Measurements from ENCODE around the gene TMEM88.

The TMEM88 gene

GRCh38 chr17:7887482-7888183 lies 32.8 kb downstream of the TMEM88 start:
- peak; percentile 93 for DNase-seq

DNA sequence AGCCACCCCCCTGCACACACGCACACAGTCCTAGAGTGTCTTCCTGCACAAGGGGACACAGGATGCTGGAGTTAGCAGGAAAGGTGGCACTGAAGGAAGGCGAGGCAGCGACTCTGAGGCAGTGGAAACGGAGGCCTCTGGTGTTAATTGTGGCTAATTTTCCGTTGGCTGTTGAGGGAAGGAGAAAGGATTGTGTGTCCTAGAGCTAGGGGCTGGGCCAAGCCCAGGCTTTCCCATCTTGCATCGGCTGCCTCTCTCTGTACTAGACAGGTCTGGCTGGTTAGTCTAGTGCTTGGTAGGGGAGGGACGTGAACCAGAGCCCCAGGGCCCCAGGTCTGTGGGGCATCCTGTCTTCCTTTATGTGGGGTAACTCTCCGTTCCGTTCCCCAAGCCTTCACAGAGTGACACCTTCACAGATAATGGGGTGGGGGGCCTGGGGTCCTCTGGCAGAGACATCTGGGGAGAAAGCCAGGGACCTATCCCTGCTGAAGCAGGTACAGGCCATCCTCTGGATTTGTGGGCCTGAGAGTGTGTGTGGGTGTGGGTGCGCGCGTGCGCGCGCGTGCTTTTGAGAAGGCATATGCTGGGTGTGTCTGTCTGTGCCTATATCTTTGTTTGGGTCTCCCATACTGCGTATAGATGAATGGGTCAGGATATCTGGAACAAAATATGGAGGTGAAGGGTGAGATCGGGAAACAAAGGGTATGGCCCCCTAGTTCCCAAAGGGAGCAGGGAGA lies 33.5 kb downstream of the TMEM88 start, which contains the start of gene CHD3:
CHD3 (plus strand) TSS at position 606 of the 737 bp plus-strand sequence. CDS start 212 bp downstream, outside the sequence.
- no peak for DNase-seq

DNA sequence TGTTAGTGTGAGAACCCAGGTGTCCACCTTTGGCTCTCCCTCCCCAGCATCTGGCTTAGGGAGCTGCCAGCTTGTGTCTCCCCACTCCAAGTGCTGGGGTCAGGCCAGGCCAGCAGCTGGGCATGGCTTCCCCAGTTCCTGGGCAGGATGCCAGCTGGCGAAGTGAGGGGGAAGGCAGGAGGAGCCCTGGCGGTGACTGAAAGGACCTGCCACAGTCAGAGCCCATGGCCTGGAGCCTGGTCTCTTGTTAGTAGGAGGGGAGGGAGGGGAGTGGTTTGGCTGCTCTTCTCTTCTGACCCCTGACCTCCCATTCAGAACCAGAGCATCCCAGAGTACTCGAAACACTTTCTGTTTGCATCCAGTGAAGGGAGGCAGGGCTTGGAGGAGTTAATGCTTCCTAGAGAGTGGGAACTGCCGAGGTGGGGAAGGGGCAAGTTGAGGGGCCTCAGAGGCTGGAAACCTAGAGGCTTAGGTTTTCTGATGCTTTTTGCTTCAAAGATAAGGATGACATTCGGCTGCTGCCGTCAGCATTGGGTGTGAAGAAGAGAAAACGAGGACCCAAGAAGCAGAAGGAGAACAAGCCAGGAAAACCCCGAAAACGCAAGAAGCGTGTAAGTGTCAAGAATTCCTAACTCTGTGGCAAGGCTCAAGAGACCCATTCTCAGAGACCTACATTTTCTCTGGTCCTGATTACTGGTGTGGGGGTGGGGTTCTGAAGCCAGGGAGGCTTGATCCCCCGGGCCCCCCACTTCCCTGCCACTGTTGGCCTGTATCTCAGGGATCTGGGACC lies 34.5 kb downstream of the TMEM88 start:
- peak; percentile 95 for DNase-seq

DNA sequence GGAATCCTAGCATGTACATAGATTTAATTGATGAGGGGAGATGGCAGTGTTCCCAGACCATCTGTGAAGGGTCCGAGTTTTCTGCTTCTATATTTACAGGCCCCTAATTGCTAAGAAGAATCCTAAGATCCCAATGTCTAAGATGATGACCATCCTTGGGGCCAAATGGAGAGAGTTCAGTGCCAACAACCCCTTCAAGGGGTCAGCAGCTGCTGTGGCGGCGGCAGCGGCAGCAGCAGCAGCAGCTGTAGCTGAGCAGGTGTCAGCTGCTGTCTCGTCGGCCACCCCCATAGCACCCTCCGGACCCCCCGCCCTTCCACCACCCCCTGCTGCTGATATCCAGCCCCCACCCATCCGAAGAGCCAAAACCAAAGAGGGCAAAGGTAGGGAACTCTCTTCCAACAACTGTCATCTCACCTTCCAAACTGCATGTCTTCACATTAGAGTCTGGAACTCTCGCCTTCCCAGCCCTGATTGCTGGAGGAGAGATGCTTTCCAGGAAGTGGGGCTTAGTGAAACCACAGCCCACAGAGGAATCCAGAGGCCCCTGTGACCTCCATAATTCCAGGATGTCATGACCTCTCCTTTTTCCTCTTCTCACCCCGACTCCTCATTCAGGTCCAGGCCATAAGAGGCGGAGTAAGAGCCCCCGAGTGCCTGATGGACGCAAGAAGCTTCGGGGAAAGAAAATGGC lies 38.5 kb downstream of the TMEM88 start:
- no peak for DNase-seq

- DNase-seq: no peak
Measured at GRCh38 chr17:7894226-7894625, 39.4 kb downstream of the TMEM88 start.

GRCh38 chr17:7894866-7895265 lies 40.0 kb downstream of the TMEM88 start:
- DNase-seq: no peak

GRCh38 chr17:7897090-7897489 lies 42.2 kb downstream of the TMEM88 start:
- no peak for DNase-seq

DNA sequence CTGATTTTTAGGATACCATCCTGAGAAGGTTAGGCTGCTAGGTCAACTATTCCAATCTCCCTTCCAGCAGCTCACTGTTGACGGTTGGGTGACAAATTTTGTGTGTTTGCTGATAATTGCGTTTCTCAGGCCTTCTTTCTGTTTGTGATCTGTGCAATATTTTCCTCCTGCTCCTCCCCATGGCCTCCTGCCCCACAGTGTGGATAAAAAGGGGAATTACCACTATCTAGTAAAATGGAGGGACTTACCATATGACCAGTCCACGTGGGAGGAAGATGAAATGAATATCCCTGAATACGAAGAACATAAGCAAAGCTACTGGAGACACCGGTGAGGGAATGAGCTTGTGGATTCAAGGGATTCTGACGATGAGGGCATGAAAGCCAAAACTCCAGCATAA lies 42.9 kb downstream of the TMEM88 start:
- DNase-seq: no peak

DNA sequence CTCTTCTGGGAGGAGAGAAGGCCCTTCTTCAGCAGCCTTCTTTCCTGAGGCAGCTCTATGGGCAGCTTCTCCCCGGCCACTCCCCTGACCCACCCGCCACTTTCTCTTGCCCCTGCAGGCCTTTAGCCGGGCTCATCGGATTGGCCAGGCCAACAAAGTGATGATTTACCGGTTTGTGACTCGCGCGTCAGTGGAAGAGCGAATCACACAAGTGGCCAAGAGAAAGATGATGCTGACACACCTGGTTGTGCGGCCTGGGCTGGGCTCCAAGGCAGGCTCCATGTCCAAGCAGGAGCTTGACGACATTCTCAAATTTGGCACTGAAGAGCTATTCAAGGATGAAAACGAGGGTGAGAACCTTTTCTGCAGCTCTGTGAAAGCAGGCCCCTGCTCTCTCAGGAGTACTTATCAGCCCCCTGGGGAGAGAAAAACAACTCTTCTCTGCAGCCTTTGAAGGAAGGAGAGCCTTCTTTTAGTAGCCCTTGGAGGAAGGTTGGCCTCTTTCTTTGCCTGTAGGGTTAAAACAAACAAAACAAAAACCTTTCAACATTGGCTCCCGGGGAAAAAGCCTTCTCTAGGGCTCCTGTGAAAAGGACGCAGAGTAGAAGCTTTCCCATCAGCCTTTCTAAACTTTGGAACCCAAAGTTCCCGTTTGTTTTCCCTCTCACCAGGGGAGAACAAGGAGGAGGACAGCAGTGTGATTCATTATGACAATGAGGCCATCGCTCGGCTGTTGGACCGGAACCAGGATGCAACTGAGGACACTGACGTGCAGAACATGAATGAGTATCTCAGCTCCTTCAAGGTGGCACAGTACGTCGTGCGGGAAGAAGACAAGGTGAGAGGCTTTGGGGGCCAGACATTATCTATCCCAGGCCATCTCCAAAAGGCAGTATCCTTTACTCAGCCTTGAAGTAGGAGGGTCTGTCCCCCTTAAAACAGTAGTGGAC lies 48.6 kb downstream of the TMEM88 start:
- DNase-seq: no peak
